ENCODE results near the gene KIAA1958. TPM values are rescaled to one million over a fixed set of nuclear protein-coding genes. Genes with fewer than 3 reads are reported as not detected.

Gene KIAA1958
- total RNA-seq, 2 donors from 2014 or later = 9.0 to 10.6 TPM

DNA sequence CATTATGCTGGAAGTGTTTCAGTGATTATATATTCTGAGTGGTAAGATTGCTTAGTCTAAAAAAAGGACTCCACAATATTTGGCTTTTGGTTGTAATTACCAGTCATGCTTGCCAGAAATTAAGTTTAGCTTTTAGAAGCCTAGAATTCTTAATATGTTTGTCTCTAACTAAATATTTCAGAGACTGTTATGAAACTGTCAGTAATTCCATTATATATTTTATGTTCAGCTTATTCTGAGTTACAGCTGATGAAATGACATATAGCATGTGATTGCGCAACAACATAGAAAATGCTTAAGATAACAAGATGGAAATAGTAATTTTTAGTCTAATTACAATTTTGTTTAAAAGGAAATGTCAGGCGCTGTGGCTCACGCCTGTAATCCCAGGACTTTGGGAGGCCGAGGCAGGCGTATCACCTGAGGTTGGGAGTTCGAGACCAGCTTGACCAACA lies 44.2 kb downstream of the KIAA1958 start:
- intact Hi-C loops (cut with DNase I) = no loop called here
- DNase-seq = no peak
- no peak overlapping the region for H3K9ac ChIP-seq (ENCODE audit: low read depth in 2 of 2, low read length in 2 of 2)
- H3K4me3 ChIP-seq = no peak overlapping the region
- no peaks in the 10 kb centered on the region for H3K27me3 ChIP-seq
- no peaks in the 10 kb centered on the region for H3K36me3 ChIP-seq
- no peaks in the 10 kb centered on the region for H3K9me3 ChIP-seq
- no peak overlapping the region for H3K27ac ChIP-seq
- H3K4me1 ChIP-seq = no peaks in the 10 kb centered on the region
- TF ChIP-seq, protein P1, sequence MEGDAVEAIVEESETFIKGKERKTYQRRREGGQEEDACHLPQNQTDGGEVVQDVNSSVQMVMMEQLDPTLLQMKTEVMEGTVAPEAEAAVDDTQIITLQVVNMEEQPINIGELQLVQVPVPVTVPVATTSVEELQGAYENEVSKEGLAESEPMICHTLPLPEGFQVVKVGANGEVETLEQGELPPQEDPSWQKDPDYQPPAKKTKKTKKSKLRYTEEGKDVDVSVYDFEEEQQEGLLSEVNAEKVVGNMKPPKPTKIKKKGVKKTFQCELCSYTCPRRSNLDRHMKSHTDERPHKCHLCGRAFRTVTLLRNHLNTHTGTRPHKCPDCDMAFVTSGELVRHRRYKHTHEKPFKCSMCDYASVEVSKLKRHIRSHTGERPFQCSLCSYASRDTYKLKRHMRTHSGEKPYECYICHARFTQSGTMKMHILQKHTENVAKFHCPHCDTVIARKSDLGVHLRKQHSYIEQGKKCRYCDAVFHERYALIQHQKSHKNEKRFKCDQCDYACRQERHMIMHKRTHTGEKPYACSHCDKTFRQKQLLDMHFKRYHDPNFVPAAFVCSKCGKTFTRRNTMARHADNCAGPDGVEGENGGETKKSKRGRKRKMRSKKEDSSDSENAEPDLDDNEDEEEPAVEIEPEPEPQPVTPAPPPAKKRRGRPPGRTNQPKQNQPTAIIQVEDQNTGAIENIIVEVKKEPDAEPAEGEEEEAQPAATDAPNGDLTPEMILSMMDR (IDR thresholded peaks at IDR 0.05) = no peak

DNA sequence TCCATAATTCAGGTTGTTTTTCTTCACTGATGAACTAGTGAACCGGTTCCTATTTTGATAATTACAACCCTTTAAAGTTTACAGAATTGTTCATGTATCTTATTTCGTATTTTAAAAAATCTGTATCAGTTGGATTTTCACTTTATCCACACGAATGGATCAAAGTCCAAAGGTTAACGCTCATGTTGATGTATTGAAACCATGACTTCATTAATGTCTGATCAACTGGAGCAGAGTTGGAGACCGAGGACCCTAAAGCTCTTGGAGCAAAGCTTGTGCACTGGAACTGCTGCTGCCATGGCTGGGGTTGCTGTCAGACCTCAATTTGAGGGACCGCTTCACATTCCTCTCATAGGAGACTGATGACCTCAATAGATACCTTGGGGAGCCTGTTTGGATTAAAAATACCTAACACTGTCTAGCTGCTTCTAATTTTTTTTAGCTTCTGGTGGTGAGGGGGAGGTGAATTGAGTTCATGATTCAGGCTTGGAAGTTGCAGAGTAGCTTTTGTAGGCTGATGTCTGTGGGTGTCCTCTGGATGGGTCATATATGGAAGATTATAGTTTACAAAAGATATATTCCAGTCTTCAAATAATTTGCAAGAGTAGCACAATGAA lies 45.1 kb downstream of the KIAA1958 start:
- Histone ChIP-seq H3K4me1 (no peaks in the 10 kb centered on the region), H3K9me3 (no peaks in the 10 kb centered on the region), H3K9ac (ENCODE audit: low read depth in 2 of 2, low read length in 2 of 2) (no peak overlapping the region), H3K27ac (no peak overlapping the region), H3K36me3 (no peaks in the 10 kb centered on the region), H3K4me3 (no peak overlapping the region), H3K27me3 (no peaks in the 10 kb centered on the region)
- TF ChIP-seq, protein P1 (IDR thresholded peaks at IDR 0.05) = no peak
- intact Hi-C loops (cut with DNase I) = no loop called here
- no peak for DNase-seq

DNA sequence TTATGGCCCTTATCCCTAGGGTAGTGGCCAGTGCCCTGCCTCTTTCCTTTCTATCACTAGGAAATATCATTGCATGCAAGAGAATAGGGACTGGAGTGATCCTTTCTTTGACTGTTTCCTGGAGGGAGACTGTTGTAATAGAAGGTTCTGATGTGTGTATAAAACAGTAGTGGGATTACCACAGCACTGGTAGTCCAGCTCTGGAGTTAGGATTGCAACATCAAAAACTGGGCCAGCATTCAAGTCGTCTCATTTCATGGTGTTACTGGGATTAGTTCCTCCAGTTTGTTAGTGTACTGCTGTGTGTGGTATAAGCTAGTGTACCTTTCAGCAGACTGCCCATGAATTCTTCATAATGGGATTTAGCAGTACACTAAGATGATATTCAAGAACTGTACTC lies 45.8 kb downstream of the KIAA1958 start:
- peak; percentile 23 for DNase-seq
- no peak overlapping the region for H3K9ac ChIP-seq (ENCODE audit: low read depth in 2 of 2, low read length in 2 of 2)
- H3K27me3 ChIP-seq = no peaks in the 10 kb centered on the region
- no peak overlapping the region for H3K27ac ChIP-seq
- no peak overlapping the region for H3K4me3 ChIP-seq
- H3K36me3 ChIP-seq = no peaks in the 10 kb centered on the region
- intact Hi-C loops (cut with DNase I) = no loop called here
- no peaks in the 10 kb centered on the region for H3K9me3 ChIP-seq
- no peaks in the 10 kb centered on the region for H3K4me1 ChIP-seq
- TF ChIP-seq, protein P1 (IDR thresholded peaks at IDR 0.05) = no peak

DNA sequence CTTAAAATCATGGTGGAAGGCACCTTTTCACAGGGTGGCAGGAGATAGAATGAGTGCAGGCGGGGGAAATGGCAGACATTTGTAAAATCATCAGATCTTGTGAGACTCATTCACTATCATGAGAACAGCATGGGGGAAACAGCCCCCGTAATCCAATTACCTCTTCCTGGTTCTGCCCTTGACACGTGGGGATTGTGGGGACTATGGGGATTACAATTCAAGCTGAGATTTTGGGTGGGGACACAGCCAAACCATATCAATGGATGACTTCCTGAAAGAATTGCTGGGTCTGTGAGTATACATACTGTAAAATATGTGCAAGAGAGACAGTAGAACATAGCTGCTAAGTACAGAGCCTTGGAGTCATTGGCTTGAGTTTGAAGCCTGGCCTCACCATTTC lies 47.0 kb downstream of the KIAA1958 start:
- Histone ChIP-seq H3K9ac (ENCODE audit: low read depth in 2 of 2, low read length in 2 of 2) (no peak overlapping the region), H3K9me3 (no peaks in the 10 kb centered on the region), H3K27me3 (no peaks in the 10 kb centered on the region), H3K4me1 (no peaks in the 10 kb centered on the region), H3K27ac (no peak overlapping the region), H3K36me3 (no peaks in the 10 kb centered on the region), H3K4me3 (no peak overlapping the region)
- DNase-seq = no peak
- intact Hi-C loops (cut with DNase I) = no loop called here
- TF ChIP-seq, protein P1 (IDR thresholded peaks at IDR 0.05) = no peak

DNA sequence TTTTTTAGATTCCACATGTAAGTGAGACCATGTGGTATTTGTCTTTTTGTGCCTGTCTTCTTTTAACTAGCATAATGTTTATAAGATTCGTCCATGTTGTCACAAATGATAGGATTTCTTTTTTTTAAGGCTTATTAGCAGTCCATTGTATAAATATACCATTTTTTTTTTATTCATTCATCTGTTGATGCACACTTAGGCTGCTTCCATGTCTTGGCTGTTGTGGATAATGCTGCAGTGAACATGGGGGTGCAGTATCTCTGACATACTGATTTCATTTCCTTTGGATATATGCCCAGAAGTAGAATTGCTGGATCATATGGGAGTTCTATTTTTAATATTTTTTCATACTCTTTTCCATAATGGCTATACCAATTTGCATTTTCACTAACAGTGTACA lies 48.7 kb downstream of the KIAA1958 start:
- Histone ChIP-seq H3K27me3 (no peaks in the 10 kb centered on the region), H3K27ac (no peak overlapping the region), H3K4me3 (no peak overlapping the region), H3K4me1 (no peaks in the 10 kb centered on the region), H3K9me3 (no peaks in the 10 kb centered on the region), H3K9ac (ENCODE audit: low read depth in 2 of 2, low read length in 2 of 2) (no peak overlapping the region), H3K36me3 (no peaks in the 10 kb centered on the region)
- no peak for DNase-seq
- TF ChIP-seq, protein P1 (IDR thresholded peaks at IDR 0.05) = no peak
- intact Hi-C loops (cut with DNase I) = no loop called here
